ENCODE data around the gene SEMA6A. TPM values are rescaled to one million over a fixed set of nuclear protein-coding genes. Genes with fewer than 3 reads are reported as not detected.

SEMA6A gene
- total RNA-seq, 1 donor, result under 0.01 TPM

- DNase-seq (ENCODE audit: insufficient read length, low spot score, missing footprints), result peak; percentile 60
- H3K4me1 ChIP-seq (ENCODE audit: insufficient read depth, low read length), result peaks cover 13% of the 10 kb centered on the region
- peak overlapping the region; percentile 15 for H3K4me2 ChIP-seq (ENCODE audit: insufficient read depth, low read length)
- H2AFZ ChIP-seq (ENCODE audit: low read length), result no peak overlapping the region
- H3K4me3 ChIP-seq (ENCODE audit: insufficient read depth, low read length), result no peak overlapping the region
- H3K27me3 ChIP-seq (ENCODE audit: insufficient read depth, low read length), result no peaks in the 10 kb centered on the region
- no peaks in the 10 kb centered on the region for H3K36me3 ChIP-seq (ENCODE audit: insufficient read depth, low read length)
- no peaks in the 10 kb centered on the region for H3K9me3 ChIP-seq (ENCODE audit: low read depth, low read length)
- TF ChIP-seq CTCF (IDR thresholded peaks at IDR 0.05; ENCODE audit: extremely low read depth, low read depth, low read length), result no peak
- H3K27ac ChIP-seq (ENCODE audit: low read depth, low read length), result no peak overlapping the region
- no peaks in the 10 kb centered on the region for H3K79me2 ChIP-seq (ENCODE audit: insufficient read depth, low read length)
- H4K20me1 ChIP-seq (ENCODE audit: insufficient read depth, low read length), result no peaks in the 10 kb centered on the region
Measured at GRCh38 chr5:116492016-116492623, 82.5 kb downstream of the SEMA6A start.

- Histone ChIP-seq H4K20me1 (ENCODE audit: insufficient read depth, low read length) (no peaks in the 10 kb centered on the region), H3K4me1 (ENCODE audit: insufficient read depth, low read length) (peaks cover 13% of the 10 kb centered on the region), H3K36me3 (ENCODE audit: insufficient read depth, low read length) (no peaks in the 10 kb centered on the region), H3K27me3 (ENCODE audit: insufficient read depth, low read length) (no peaks in the 10 kb centered on the region), H3K9me3 (ENCODE audit: low read depth, low read length) (no peaks in the 10 kb centered on the region), H3K4me2 (ENCODE audit: insufficient read depth, low read length) (no peak overlapping the region), H3K79me2 (ENCODE audit: insufficient read depth, low read length) (no peaks in the 10 kb centered on the region), H3K4me3 (ENCODE audit: insufficient read depth, low read length) (no peak overlapping the region), H2AFZ (ENCODE audit: low read length) (no peak overlapping the region), H3K27ac (ENCODE audit: low read depth, low read length) (no peak overlapping the region)
- TF ChIP-seq CTCF (IDR thresholded peaks at IDR 0.05; ENCODE audit: extremely low read depth, low read depth, low read length), result no peak
- DNase-seq (ENCODE audit: insufficient read length, low spot score, missing footprints), result no peak
Measured at GRCh38 chr5:116488356-116489041, 86.1 kb downstream of the SEMA6A start.

GRCh38 chr5:116487045-116487444 lies 87.6 kb downstream of the SEMA6A start:
- Histone ChIP-seq H3K9me3 (ENCODE audit: low read depth, low read length) (no peaks in the 10 kb centered on the region), H3K27ac (ENCODE audit: low read depth, low read length) (no peak overlapping the region), H3K4me3 (ENCODE audit: insufficient read depth, low read length) (no peak overlapping the region), H4K20me1 (ENCODE audit: insufficient read depth, low read length) (no peaks in the 10 kb centered on the region), H3K4me1 (ENCODE audit: insufficient read depth, low read length) (peaks cover 13% of the 10 kb centered on the region), H3K27me3 (ENCODE audit: insufficient read depth, low read length) (no peaks in the 10 kb centered on the region), H3K36me3 (ENCODE audit: insufficient read depth, low read length) (no peaks in the 10 kb centered on the region), H3K79me2 (ENCODE audit: insufficient read depth, low read length) (no peaks in the 10 kb centered on the region), H2AFZ (ENCODE audit: low read length) (no peak overlapping the region), H3K4me2 (ENCODE audit: insufficient read depth, low read length) (no peak overlapping the region)
- DNase-seq (ENCODE audit: insufficient read length, low spot score, missing footprints), result no peak
- no peak for TF ChIP-seq CTCF (IDR thresholded peaks at IDR 0.05; ENCODE audit: extremely low read depth, low read depth, low read length)

GRCh38 chr5:116486588-116486987 lies 88.0 kb downstream of the SEMA6A start:
- peaks cover 8% of the 10 kb centered on the region for H3K4me1 ChIP-seq (ENCODE audit: insufficient read depth, low read length)
- no peaks in the 10 kb centered on the region for H3K9me3 ChIP-seq (ENCODE audit: low read depth, low read length)
- no peaks in the 10 kb centered on the region for H4K20me1 ChIP-seq (ENCODE audit: insufficient read depth, low read length)
- H3K79me2 ChIP-seq (ENCODE audit: insufficient read depth, low read length), result no peaks in the 10 kb centered on the region
- no peak overlapping the region for H3K4me3 ChIP-seq (ENCODE audit: insufficient read depth, low read length)
- no peak overlapping the region for H2AFZ ChIP-seq (ENCODE audit: low read length)
- no peak overlapping the region for H3K4me2 ChIP-seq (ENCODE audit: insufficient read depth, low read length)
- H3K27ac ChIP-seq (ENCODE audit: low read depth, low read length), result no peak overlapping the region
- H3K27me3 ChIP-seq (ENCODE audit: insufficient read depth, low read length), result no peaks in the 10 kb centered on the region
- TF ChIP-seq CTCF (IDR thresholded peaks at IDR 0.05; ENCODE audit: extremely low read depth, low read depth, low read length), result no peak
- no peak for DNase-seq (ENCODE audit: insufficient read length, low spot score, missing footprints)
- H3K36me3 ChIP-seq (ENCODE audit: insufficient read depth, low read length), result no peaks in the 10 kb centered on the region

All from osteoblast (primary cell).